KMS-11 (cell line): ENCODE data around the gene KRTAP29-1.
"Not testable (repeated sequence)": the region's sequence is repeated elsewhere in the genome, so short reads cannot be mapped to it uniquely, and the experiment has no call there.

Experiments
- H2AFZ ChIP-seq: fragments of 200-600 bp; sonication (generic); 2 replicates; pipeline ENCODE4 v1.6.1; 2016; ENCODE audit warnings: antibody characterized with exemption, mixed run types, low read depth
- H3K27ac ChIP-seq: fragments of 200-600 bp; sonication (generic); 2 replicates; pipeline ENCODE4 v1.6.1; 2016; ENCODE audit warnings: mild to moderate bottlenecking, mixed run types
- H3K27me3 ChIP-seq: fragments of 200-600 bp; sonication (generic); 2 replicates; pipeline ENCODE4 v1.6.1; 2017; ENCODE audit warnings: mild to moderate bottlenecking, low read depth, mixed run types, moderate library complexity; ENCODE audit not compliant: insufficient read depth
- H3K36me3 ChIP-seq: fragments of 200-600 bp; sonication (generic); 2 replicates; pipeline ENCODE4 v1.6.1; 2017; ENCODE audit warnings: mild to moderate bottlenecking, mixed run types; ENCODE audit not compliant: insufficient read depth
- H3K4me1 ChIP-seq: fragments of 200-600 bp; sonication (generic); 2 replicates; pipeline ENCODE4 v1.6.1; 2016; ENCODE audit warnings: mild to moderate bottlenecking, low read depth, mixed run types; ENCODE audit not compliant: poor library complexity, severe bottlenecking
- H3K4me2 ChIP-seq: fragments of 200-600 bp; sonication (generic); 2 replicates; pipeline ENCODE4 v1.7.0; 2016; ENCODE audit warnings: mild to moderate bottlenecking, mixed run types
- H3K4me3 ChIP-seq: fragments of 200-600 bp; sonication (generic); IDR thresholded peaks from 2 replicates; pipeline ENCODE4 v1.6.1; 2017; ENCODE audit warnings: low read depth, low read length, mixed read lengths; ENCODE audit not compliant: insufficient read depth
- H3K79me2 ChIP-seq: fragments of 200-600 bp; sonication (generic); 2 replicates; pipeline ENCODE4 v1.6.1; 2016; ENCODE audit warnings: low read depth, mixed run types; ENCODE audit not compliant: insufficient read depth
- H3K9ac ChIP-seq: fragments of 200-600 bp; sonication (generic); 2 replicates; pipeline ENCODE4 v1.6.1; 2016; ENCODE audit warnings: mild to moderate bottlenecking, mixed run types
- H4K20me1 ChIP-seq: fragments of 200-600 bp; sonication (generic); 2 replicates; pipeline ENCODE4 v1.6.1; 2016; ENCODE audit warnings: mild to moderate bottlenecking, mixed run types; ENCODE audit not compliant: insufficient read depth
- TF ChIP-seq, protein P1 (sequence below): fragments of 200-600 bp; sonication (generic); conservative IDR thresholded peaks from 2 replicates; pipeline ENCODE4 v1.6.1; 2017; ENCODE audit warnings: low read depth, mild to moderate bottlenecking, antibody characterized with exemption, low read length, moderate library complexity, mixed read lengths

Gene KRTAP29-1, protein sequence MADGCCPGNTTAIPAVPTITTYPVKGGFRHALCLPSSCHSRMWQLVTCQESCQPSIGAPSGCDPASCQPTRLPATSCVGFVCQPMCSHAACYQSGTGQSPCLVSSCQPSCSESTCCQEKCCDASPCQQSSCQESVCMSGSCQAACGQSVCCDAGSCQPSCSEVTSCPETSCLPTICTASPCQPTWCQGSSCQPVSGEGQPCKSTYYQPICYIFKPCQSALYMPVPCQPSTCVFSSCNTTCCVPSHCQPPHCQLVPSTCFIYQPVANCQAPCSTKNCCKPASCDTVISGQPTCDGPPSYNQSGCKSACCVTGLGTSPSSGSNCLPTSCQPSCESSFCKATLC

DNA sequence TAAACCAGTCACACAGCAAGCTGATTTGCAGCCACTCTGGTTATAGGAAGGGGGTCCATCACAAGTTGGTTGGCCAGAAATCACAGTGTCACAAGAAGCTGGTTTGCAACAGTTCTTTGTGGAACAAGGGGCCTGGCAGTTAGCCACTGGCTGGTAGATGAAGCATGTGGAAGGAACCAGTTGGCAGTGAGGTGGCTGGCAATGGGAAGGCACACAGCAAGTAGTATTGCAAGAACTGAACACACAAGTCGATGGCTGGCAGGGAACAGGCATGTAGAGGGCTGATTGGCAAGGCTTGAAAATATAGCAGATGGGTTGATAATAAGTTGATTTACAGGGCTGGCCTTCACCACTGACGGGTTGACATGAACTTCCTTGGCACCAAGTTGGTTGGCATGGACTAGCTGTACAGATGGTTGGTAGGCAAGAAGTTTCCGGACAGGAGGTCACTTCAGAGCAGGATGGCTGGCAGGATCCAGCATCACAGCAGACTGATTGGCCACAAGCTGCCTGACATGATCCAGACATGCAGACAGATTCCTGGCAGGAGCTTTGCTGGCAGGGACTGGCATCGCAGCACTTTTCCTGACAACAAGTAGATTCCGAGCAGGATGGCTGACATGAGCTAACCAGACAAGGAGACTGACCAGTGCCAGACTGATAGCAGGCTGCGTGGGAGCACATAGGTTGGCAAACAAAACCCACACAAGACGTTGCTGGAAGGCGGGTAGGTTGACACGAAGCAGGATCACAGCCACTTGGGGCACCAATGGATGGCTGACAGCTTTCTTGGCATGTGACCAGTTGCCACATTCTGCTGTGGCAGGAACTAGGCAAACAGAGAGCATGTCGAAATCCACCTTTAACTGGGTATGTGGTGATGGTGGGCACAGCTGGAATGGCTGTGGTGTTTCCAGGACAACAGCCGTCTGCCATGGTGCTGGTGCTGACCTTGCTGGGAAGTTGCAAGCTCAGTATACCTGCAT lies at the start of gene KRTAP29-1:
TSS of gene KRTAP29-1 (minus strand) at position 936 of the 986 bp plus-strand sequence. CDS start at position 936, 0 bp downstream.
- no peak within 1 kb of the TSS for H3K4me2 ChIP-seq
- no peak within 1 kb of the TSS for H3K4me3 ChIP-seq
- no peaks in the 10 kb centered on the region for H3K4me1 ChIP-seq
- H3K27me3 ChIP-seq, result no peaks in the 10 kb centered on the region
- H3K27ac ChIP-seq, result no peak within 1 kb of the TSS
- H4K20me1 ChIP-seq, result no peaks in the 10 kb centered on the region
- TF ChIP-seq, protein P1, sequence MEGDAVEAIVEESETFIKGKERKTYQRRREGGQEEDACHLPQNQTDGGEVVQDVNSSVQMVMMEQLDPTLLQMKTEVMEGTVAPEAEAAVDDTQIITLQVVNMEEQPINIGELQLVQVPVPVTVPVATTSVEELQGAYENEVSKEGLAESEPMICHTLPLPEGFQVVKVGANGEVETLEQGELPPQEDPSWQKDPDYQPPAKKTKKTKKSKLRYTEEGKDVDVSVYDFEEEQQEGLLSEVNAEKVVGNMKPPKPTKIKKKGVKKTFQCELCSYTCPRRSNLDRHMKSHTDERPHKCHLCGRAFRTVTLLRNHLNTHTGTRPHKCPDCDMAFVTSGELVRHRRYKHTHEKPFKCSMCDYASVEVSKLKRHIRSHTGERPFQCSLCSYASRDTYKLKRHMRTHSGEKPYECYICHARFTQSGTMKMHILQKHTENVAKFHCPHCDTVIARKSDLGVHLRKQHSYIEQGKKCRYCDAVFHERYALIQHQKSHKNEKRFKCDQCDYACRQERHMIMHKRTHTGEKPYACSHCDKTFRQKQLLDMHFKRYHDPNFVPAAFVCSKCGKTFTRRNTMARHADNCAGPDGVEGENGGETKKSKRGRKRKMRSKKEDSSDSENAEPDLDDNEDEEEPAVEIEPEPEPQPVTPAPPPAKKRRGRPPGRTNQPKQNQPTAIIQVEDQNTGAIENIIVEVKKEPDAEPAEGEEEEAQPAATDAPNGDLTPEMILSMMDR, result no peak
- H3K9ac ChIP-seq, result no peak within 1 kb of the TSS
- H2AFZ ChIP-seq, result no peak within 1 kb of the TSS
- no peaks in the 10 kb centered on the region for H3K79me2 ChIP-seq
- no peaks in the 10 kb centered on the region for H3K36me3 ChIP-seq

DNA sequence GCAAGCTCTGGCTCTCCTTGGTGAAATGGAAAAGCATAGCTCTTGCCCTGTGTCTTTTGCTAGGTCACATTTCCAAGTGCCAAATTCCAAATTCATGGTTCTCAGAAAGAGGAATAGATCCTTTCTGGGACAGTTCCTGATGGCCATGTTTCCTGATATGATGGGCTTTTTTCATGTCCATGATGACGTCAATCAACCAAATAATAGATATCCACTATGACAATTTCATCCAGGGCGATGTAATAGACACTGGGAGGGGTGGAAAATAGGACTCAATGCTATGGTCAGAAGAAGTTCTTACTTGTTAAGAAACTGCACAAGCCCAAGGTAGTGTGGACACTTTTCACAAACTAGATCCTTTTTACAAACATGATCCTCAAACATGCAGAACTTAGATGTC lies 48.5 kb upstream of the KRTAP29-1 start:
- TF ChIP-seq, protein P1, result no peak
- Histone ChIP-seq H3K9ac (no peak overlapping the region), H3K4me3 (no peak overlapping the region), H3K27me3 (no peaks in the 10 kb centered on the region; the same call in 1 of the 2 replicates), H3K79me2 (no peaks in the 10 kb centered on the region), H3K36me3 (no peaks in the 10 kb centered on the region), H2AFZ (no peak overlapping the region), H3K4me1 (no peaks in the 10 kb centered on the region), H3K27ac (no peak overlapping the region), H4K20me1 (no peaks in the 10 kb centered on the region), H3K4me2 (no peak overlapping the region)

DNA sequence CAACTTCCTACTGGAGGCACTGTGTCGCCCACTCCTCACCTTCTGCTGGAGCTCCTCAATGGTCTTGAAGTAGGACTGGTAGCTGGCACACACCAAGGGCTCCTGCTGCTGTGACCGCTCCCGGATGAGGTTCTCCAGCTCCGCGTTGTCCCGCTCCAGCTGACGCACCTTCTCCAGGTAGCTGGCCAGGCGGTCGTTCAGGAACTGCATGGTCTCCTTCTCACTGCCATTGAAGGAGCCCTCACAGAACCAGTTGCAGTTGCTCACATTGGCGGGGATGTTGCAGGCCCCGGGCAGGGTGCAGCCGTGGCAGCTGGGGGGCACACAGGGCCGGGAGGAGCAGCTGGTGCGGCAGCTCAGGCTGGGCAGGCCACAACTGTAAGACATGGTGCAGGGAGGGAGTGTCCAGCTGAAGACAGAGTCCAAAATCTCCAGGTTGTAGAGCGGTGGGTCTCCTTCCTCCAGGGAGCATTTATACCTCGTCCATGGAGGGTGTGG lies 47.8 kb upstream of the KRTAP29-1 start, which contains the start of gene KRT33A:
TSS of gene KRT33A (minus strand) at position 448 of the 498 bp plus-strand sequence. CDS start at position 387, 61 bp downstream.
- not testable (repeated sequence) for H4K20me1 ChIP-seq, H3K9ac ChIP-seq, H3K4me1 ChIP-seq, H3K27me3 ChIP-seq, H2AFZ ChIP-seq, H3K27ac ChIP-seq, H3K4me3 ChIP-seq, H3K79me2 ChIP-seq, H3K4me2 ChIP-seq, H3K36me3 ChIP-seq

DNA sequence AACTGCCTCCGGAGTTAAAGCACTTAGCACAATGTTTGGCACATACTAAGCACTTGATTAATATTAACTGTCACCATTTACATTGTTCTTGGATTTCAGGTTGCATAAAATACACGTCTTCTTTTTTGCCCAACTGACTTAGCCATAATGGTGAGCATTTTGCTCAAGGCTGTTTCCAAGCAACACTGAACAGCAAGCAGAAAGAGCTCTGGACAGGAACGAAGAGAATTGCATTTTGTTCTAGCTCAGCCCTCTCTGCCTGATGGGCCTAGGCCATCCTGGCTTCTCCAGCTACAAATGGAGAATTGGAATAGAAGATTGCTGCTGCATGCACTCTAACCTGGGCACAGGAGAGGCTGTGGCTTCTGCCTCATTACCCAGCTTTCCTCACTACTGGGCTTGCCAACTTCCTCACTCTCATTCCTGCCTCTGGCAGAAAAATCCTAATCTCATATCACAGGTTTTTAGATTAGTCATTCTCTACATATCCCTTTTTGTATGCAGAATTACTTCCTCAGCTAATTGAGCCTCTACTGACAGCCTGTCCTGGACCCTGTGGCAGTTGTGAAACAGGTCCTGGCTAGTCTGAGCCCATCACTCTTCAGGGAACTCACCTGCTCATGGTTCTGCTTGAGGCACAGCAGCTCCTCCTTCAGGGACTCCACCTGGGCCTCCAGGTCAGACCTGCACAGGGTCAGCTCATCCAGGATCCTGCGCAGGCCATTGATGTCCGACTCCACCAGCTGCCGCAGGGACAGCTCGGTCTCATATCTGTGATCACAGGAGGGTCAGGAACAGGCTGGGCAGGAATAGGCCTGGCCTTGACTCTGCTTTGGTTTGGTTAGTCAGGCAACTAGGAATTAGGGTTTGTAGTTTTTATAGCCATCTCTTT lies 45.5 kb upstream of the KRTAP29-1 start:
- Histone ChIP-seq H3K79me2 (no peaks in the 10 kb centered on the region), H3K36me3 (no peaks in the 10 kb centered on the region), H3K27ac (no peak overlapping the region), H4K20me1 (no peaks in the 10 kb centered on the region), H3K27me3 (peaks cover 11% of the 10 kb centered on the region; the same call in 1 of the 2 replicates), H3K9ac (no peak overlapping the region), H3K4me3 (no peak overlapping the region), H3K4me1 (no peaks in the 10 kb centered on the region), H3K4me2 (no peak overlapping the region), H2AFZ (no peak overlapping the region)
- TF ChIP-seq, protein P1, result no peak

DNA sequence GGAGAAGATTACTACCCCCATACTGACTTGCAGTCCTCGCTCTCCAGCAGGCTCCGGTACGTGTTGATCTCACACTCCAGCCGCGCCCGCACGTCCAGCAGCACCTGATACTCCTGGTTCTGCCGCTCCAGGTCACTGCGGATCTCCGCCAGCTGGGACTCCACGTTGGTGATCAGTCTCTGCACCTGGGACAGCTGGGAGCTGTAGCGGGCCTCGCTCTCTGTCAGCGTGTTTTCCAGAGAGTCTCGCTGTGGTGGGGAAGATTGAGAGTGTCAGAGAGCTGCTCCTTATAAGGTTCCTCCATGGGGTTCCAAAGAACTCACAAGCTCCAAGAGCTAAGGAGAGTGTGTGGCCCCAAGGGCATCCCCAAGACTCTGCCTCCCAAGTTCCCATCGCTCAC lies 43.8 kb upstream of the KRTAP29-1 start:
- not testable (repeated sequence) for H3K9ac ChIP-seq, H3K4me2 ChIP-seq, H4K20me1 ChIP-seq, H3K4me3 ChIP-seq, H3K36me3 ChIP-seq, H3K27ac ChIP-seq, H3K4me1 ChIP-seq, H3K79me2 ChIP-seq, H2AFZ ChIP-seq
- peaks cover 11% of the 10 kb centered on the region; the same call in 1 of the 2 replicates for H3K27me3 ChIP-seq
